Endothelial cell of umbilical vein (primary cell): ENCODE measurements around the gene MISP3. TPM values are rescaled to one million over a fixed set of nuclear protein-coding genes. Genes with fewer than 3 reads are reported as not detected.

Source experiments
- BruUV-seq: library from RNA; stranded (reverse); fragments of 400-500 nt; replicated peaks from 2 replicates; lab custom pipeline; 2021; lab: Mats Ljungman, UMichigan
- CTCF ChIA-PET: fragments of 300-600, 350-600 bp; sonication (Branson Sonifier 250); formaldehyde crosslinking; loops from one replicate; lab custom pipeline; 2021; ENCODE audit warnings: antibody characterized with exemption, inconsistent platforms; lab: Charles Lee
- POLR2A ChIA-PET: fragments of 300-600, 350-600 bp; sonication (Branson Sonifier 250); formaldehyde crosslinking; loops from one replicate; lab custom pipeline; 2021; ENCODE audit warnings: antibody characterized with exemption, inconsistent platforms; lab: Charles Lee
- DNase-seq: peaks from one replicate; pipeline ENCODE4 v3.0.0-alpha.2; 2011; ENCODE audit warnings: low read depth, low spot score
- FAIRE-seq: peaks from 2 replicates; lab custom pipeline; 2011; peaks lifted over from hg19 to GRCh38; lab: Jason Lieb, UNC
- H2AFZ ChIP-seq: 2 replicates; pipeline ENCODE4 v1.6.0; 2012; ENCODE audit warnings: low read depth, low read length, control low read depth, inconsistent platforms
- H3K27ac ChIP-seq: 2 replicates; pipeline ENCODE4 v1.5.1; 2011; ENCODE audit warnings: low read depth, mild to moderate bottlenecking, control low read depth, low read length, moderate library complexity; ENCODE audit not compliant: insufficient read depth
- H3K27me3 ChIP-seq, 2 experiments: 2 replicates each; pipeline versions ENCODE4 v1.6.0 to v1.6.1; 2011; ENCODE audit warnings: low read length in 2 of 2, mixed read lengths in 1 of 2; ENCODE audit not compliant: control insufficient read depth in 2 of 2, insufficient read depth in 2 of 2
- H3K36me3 ChIP-seq, 2 experiments: 2 replicates in 1 of 2; 3 replicates in 1 of 2; pipeline ENCODE4 v1.5.1; 2011; ENCODE audit warnings: low read length in 2 of 2, mild to moderate bottlenecking in 1 of 2, moderate library complexity in 1 of 2; ENCODE audit not compliant: control insufficient read depth in 2 of 2, insufficient read depth in 2 of 2; ENCODE audit errors: extremely low read depth in 1 of 2
- H3K4me1 ChIP-seq: 3 replicates; pipeline ENCODE4 v1.5.1; 2011; ENCODE audit warnings: mild to moderate bottlenecking, low read length; ENCODE audit not compliant: control insufficient read depth, insufficient read depth; ENCODE audit errors: extremely low read depth
- H3K4me2 ChIP-seq: 2 replicates; pipeline ENCODE4 v1.6.1; 2011; ENCODE audit warnings: low read length, control low read depth, mixed read lengths; ENCODE audit not compliant: insufficient read depth
- H3K4me3 ChIP-seq, 3 experiments: fragments of 200-600 bp in 1 of 3; sonication (generic), shearing (Covaris generic) in 1 of 3; replicated peaks in 1 of 3; 2 replicates each; pipeline ENCODE4 v1.5.1; 2011 to 2016; ENCODE audit warnings: control low read depth in 3 of 3, low read length in 3 of 3, mild to moderate bottlenecking in 2 of 3, inconsistent platforms in 1 of 3, low read depth in 1 of 3, moderate library complexity in 1 of 3; ENCODE audit not compliant: insufficient read depth in 1 of 3
- H3K79me2 ChIP-seq: 2 replicates; pipeline ENCODE4 v1.6.0; 2012; ENCODE audit warnings: low read length, inconsistent platforms; ENCODE audit not compliant: control insufficient read depth, insufficient read depth
- H3K9ac ChIP-seq: replicated peaks from 2 replicates; pipeline ENCODE3; 2011; ENCODE audit warnings: low read length, control low read depth; ENCODE audit not compliant: insufficient read depth; ENCODE audit errors: extremely low read depth
- H3K9me1 ChIP-seq: replicated peaks from 3 replicates; pipeline ENCODE4 v1.6.0; 2011; ENCODE audit warnings: mild to moderate bottlenecking, low read length; ENCODE audit not compliant: control insufficient read depth, insufficient read depth; ENCODE audit errors: extremely low read depth
- H3K9me3 ChIP-seq: replicated peaks from 2 replicates; pipeline ENCODE4 v1.5.1; 2012; ENCODE audit warnings: low read length, inconsistent platforms; ENCODE audit not compliant: control insufficient read depth, insufficient read depth
- H4K20me1 ChIP-seq: replicated peaks from 2 replicates; pipeline ENCODE3; 2011; ENCODE audit warnings: mild to moderate bottlenecking, low read length; ENCODE audit not compliant: control insufficient read depth, insufficient read depth; ENCODE audit errors: extremely low read depth
- EZH2 ChIP-seq: IDR thresholded peaks from 2 replicates; pipeline ENCODE4 v1.6.1; 2012; ENCODE audit warnings: borderline replicate concordance, low read depth, mild to moderate bottlenecking, moderate library complexity, low read length, inconsistent platforms; ENCODE audit not compliant: severe bottlenecking
- FOS ChIP-seq: IDR thresholded peaks from 2 replicates; pipeline ENCODE4 v1.6.1; 2011; ENCODE audit warnings: mild to moderate bottlenecking, low read length, moderate library complexity, borderline replicate concordance; ENCODE audit not compliant: insufficient read depth
- GATA2 ChIP-seq: IDR thresholded peaks from 2 replicates; pipeline ENCODE4 v1.7.0; 2011; ENCODE audit warnings: low read depth, mild to moderate bottlenecking, moderate library complexity, mixed read lengths, low read length; ENCODE audit not compliant: insufficient read length, insufficient read depth
- JUN ChIP-seq: IDR thresholded peaks from 2 replicates; pipeline ENCODE4 v1.6.1; 2011; ENCODE audit warnings: borderline replicate concordance, low read depth; ENCODE audit not compliant: insufficient read length, insufficient read depth
- MYC ChIP-seq: IDR thresholded peaks from one replicate; pipeline ENCODE4 v1.6.1; 2011; ENCODE audit warnings: mild to moderate bottlenecking, low read depth, low read length
- POLR2A ChIP-seq: IDR thresholded peaks from 2 replicates; pipeline ENCODE4 v1.6.1; 2012; ENCODE audit warnings: low read depth, mild to moderate bottlenecking, control low read depth, low read length
- POLR2AphosphoS5 ChIP-seq: IDR thresholded peaks from 2 replicates; pipeline ENCODE4 v1.6.1; 2012; ENCODE audit warnings: low read depth, mild to moderate bottlenecking, control low read depth, low read length, moderate library complexity; ENCODE audit not compliant: insufficient read depth
- dilution Hi-C: fragments of 300-500 bp; cut with MboI; formaldehyde crosslinking; loops from one replicate; pipeline ENCODE4 v1.15.0; 2019; ENCODE audit warnings: low sequenced_read_pairs; ENCODE audit not compliant: extremely low pct_ligation_motif_present
- intact Hi-C: fragments of 100-400 bp; cut with micrococcal nuclease; formaldehyde crosslinking; loops from one replicate; pipeline ENCODE4 v1.10.0; 2022
- polyA plus RNA-seq, 4 experiments: library from polyadenylated mRNA; depleted of rRNA in 3 of 4; stranded (reverse) in 3 of 4; unstranded in 1 of 4; fragments of >200 nt; gene quantifications; 2 replicates each; pipeline versions ENCODE4 v1.2.1 to v1.2.3, GENCODE V29; 2011 to 2012; ENCODE audit warnings: missing spikeins in 1 of 4
- total RNA-seq: library from RNA; stranded (reverse); gene quantifications from 2 replicates; pipeline ENCODE4 v1.2.3, GENCODE V29; 2021
- TF ChIP-seq, protein P1 (sequence below): IDR thresholded peaks from 2 replicates; pipeline ENCODE4 v1.6.1; 2011; ENCODE audit not compliant: insufficient read depth, insufficient read length
- TF ChIP-seq, protein P2 (sequence below), 2 donors: IDR thresholded peaks; 1 replicate in 1 of 2; 2 replicates in 1 of 2; pipeline ENCODE4 v1.5.1; 2011; ENCODE audit warnings: low read length in 2 of 2, mild to moderate bottlenecking in 2 of 2, moderate library complexity in 2 of 2, control low read depth in 1 of 2, inconsistent platforms in 1 of 2, low read depth in 1 of 2; ENCODE audit not compliant: insufficient read depth in 1 of 2; ENCODE audit errors: extremely low read depth in 1 of 2

Gene MISP3
- total and polyA plus RNA-seq, 2 donors (not counting 3 experiments of a cell fraction or from before 2014, with no cell fraction given): 0.26 to 0.31 TPM

DNA sequence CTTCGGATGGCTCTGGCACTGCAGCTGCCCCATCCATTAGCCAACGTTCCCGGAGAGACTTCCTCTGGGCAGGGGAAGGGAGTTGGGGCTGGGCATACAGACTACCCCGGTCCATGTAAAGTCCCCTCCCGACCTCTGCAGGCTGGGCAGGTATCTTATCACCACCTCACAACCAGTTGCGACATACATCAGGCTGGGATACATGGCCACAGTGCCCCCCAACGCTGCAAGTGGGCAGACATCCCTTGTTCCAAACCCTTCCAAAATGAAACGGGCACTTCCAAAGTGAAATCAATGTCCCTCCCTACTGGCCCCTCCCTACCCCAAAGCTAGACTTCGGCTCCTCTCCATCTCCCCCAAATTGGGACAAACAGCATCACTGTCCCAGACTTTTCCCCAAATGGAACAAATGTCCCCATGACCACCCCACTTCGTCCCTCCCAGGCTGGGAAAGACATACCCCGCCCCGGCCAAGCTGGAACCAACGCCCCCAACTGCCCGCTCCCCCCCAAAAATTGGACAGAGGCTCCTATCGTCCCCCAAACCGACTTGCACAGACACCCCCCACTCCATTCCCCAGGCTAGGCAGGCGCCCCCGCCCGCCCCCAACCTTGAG lies 15.7 kb upstream of the MISP3 start:
- Histone ChIP-seq H3K4me2 (no peak overlapping the region), H3K4me1 (no peaks in the 10 kb centered on the region), H3K9me3 (no peaks in the 10 kb centered on the region), H3K27me3 (peaks cover 7 to 8% of the 10 kb centered on the region in 2 experiments), H2AFZ (peak overlapping the region; percentile 10), H3K27ac (no peak overlapping the region), H3K36me3 (no peaks in the 10 kb centered on the region), H3K9me1 (no peaks in the 10 kb centered on the region), H3K9ac (no peak overlapping the region), H4K20me1 (no peaks in the 10 kb centered on the region), H3K79me2 (no peaks in the 10 kb centered on the region), H3K4me3 (no peak overlapping the region)
- ChIA-PET CTCF (interaction anchor here (0.8 to 4.6 kb wide), 11 partner anchors 8 to 269 kb away, joined by 3 to 24 read pairs (median 4); partner anchors contain the start of genes IL27RA, MISP3 and NANOS3), POLR2A (interaction anchor here (0.6 kb wide), 1 partner anchor 154 kb away, joined by 3 read pairs; no protein-coding TSS in a partner anchor)
- intact Hi-C loops (loop anchor here (5.0 kb wide), 1 partner anchor 175 kb away; no protein-coding TSS in a partner anchor), dilution Hi-C loops (no loop called here)
- no peak for DNase-seq
- BruUV-seq: no TSS peak
- FAIRE-seq: no peak
- TF ChIP-seq, protein P1, sequence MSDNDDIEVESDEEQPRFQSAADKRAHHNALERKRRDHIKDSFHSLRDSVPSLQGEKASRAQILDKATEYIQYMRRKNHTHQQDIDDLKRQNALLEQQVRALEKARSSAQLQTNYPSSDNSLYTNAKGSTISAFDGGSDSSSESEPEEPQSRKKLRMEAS: no peak
- TF ChIP-seq MYC (no peak), POLR2A (no peak), GATA2 (no peak), POLR2AphosphoS5 (no peak), FOS (no peak), JUN (no peak), EZH2 (no peak)
- TF ChIP-seq, protein P2, sequence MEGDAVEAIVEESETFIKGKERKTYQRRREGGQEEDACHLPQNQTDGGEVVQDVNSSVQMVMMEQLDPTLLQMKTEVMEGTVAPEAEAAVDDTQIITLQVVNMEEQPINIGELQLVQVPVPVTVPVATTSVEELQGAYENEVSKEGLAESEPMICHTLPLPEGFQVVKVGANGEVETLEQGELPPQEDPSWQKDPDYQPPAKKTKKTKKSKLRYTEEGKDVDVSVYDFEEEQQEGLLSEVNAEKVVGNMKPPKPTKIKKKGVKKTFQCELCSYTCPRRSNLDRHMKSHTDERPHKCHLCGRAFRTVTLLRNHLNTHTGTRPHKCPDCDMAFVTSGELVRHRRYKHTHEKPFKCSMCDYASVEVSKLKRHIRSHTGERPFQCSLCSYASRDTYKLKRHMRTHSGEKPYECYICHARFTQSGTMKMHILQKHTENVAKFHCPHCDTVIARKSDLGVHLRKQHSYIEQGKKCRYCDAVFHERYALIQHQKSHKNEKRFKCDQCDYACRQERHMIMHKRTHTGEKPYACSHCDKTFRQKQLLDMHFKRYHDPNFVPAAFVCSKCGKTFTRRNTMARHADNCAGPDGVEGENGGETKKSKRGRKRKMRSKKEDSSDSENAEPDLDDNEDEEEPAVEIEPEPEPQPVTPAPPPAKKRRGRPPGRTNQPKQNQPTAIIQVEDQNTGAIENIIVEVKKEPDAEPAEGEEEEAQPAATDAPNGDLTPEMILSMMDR (IDR thresholded peaks at IDR 0.05; ENCODE audit: extremely low read depth in 1 of 2, insufficient read depth in 1 of 2, low read depth in 1 of 2, low read length in 2 of 2): no peak
